GM12873 (cell line): ENCODE data around the gene CEP350.

Experiments used
- TF ChIP-seq, protein P1 (sequence below): IDR thresholded peaks from 2 replicates; pipeline ENCODE4 v1.5.1; 2012; ENCODE audit warnings: low read depth, mild to moderate bottlenecking, moderate library complexity, low read length, control low read depth; ENCODE audit not compliant: insufficient read depth; ENCODE audit errors: missing control alignments

CEP350 gene

DNA sequence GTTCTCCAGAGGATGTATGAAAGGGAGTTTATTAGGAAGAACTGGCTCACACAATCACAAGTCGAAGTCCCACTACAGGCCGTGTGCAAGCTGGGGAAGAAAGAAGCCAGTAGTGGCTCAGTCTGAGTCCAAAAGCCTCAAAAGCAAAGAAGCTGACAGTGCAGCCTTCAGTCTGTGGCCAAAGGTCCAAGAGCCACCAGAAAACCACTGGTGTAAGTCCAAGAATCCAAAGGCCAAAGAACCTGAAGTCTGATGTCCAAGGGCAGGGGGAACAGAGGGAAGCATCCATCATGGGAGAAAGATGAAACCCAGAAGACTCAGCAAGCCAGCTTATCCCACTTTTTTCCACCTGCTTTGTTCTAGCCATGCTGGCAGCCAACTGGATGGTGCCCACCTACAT is 21.4 kb upstream of the CEP350 start:
- TF ChIP-seq, protein P1, sequence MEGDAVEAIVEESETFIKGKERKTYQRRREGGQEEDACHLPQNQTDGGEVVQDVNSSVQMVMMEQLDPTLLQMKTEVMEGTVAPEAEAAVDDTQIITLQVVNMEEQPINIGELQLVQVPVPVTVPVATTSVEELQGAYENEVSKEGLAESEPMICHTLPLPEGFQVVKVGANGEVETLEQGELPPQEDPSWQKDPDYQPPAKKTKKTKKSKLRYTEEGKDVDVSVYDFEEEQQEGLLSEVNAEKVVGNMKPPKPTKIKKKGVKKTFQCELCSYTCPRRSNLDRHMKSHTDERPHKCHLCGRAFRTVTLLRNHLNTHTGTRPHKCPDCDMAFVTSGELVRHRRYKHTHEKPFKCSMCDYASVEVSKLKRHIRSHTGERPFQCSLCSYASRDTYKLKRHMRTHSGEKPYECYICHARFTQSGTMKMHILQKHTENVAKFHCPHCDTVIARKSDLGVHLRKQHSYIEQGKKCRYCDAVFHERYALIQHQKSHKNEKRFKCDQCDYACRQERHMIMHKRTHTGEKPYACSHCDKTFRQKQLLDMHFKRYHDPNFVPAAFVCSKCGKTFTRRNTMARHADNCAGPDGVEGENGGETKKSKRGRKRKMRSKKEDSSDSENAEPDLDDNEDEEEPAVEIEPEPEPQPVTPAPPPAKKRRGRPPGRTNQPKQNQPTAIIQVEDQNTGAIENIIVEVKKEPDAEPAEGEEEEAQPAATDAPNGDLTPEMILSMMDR: no peak

DNA sequence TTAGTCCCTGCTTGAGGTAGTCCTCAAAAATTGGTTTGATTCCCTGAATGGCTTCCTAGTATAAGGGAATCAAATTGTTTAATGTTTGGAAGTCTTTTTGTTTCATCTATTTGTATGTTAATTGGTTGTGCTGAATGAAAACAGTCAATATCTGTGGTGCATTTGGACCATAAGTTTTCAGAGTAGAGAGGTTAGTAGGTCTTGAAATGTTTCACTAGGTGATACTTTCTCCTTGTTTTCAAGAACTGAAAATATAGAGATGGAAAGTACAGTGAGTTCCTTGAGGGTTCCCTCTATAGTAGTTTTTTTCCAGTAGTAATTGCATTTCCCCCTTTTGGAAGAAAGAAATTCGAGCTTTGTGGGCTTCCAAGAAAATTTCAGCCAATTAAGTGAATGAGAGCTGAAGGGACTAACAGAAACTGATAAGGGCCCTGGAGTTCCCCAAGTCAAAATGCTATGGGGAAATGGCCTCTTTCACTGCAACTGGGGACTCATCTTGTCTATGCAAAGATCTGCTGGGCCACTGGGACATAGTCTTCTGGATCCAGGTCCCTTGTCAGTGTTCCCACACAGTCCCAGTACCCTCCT is 18.6 kb upstream of the CEP350 start:
- TF ChIP-seq, protein P1: no peak

DNA sequence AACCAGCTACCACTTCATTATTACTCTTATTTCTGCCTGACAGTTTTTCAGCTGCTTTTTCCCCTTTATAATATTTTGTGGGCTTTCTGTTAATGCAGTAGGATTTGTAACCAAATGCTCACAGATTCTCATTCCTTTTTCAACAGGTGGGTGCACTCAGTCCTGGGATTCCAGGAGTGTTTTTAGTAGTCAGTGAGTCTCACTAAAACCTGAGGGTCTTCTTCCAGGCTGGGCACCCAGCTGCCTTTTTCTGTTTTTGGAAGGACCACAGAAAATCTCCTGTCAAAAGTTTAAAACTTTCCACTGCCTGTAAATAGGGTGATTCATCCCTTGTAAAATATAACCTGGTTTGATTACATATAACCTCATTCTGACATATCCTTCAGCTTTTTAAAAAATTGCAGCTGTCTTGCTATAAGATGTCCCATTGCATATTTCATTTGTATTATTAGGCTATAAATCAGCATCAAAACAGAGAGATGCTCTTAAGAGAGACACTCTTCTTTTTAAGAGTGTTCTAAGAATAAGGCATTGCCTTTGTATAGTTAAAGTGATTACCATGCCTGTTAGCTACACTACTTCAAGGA is 16.8 kb upstream of the CEP350 start:
- TF ChIP-seq, protein P1: no peak

DNA sequence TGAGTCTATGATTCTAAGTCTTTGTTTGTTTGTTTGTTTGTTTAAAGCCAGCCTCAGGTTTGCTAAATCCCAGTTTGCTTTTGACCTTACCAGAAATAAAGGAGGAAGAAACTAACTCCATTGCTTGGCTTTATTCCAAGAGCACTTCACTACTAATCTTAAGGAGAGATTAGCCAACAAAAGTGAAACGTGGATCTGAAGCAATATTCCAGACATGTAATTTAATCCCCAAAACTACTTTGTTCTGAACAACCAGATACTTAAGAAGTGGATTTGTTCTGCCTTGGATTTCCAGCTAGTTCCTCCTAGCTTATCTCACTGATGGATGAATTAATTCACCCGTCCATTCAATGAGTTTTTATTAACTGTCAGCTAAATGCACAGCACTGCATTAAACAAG is 15.9 kb upstream of the CEP350 start:
- TF ChIP-seq, protein P1: no peak

DNA sequence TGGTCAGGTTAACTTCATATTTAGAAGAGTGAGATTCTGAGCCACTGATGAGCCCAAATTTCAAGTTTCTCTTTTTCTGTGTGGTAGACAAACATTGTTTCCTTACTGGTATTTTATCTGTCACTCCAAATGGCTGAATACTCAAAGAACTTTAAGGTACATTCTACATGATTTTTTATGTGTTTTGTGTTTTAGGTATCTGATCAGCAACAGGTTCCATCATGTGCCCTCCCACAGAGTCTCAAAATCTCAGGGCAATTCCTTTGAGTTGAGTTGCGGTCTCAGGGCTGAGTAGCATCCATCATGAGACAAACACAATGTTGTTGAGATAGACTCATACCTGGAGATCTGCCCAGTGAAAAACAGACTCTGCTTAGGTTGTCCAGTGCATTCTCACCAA is 14.7 kb upstream of the CEP350 start:
- TF ChIP-seq, protein P1: no peak

DNA sequence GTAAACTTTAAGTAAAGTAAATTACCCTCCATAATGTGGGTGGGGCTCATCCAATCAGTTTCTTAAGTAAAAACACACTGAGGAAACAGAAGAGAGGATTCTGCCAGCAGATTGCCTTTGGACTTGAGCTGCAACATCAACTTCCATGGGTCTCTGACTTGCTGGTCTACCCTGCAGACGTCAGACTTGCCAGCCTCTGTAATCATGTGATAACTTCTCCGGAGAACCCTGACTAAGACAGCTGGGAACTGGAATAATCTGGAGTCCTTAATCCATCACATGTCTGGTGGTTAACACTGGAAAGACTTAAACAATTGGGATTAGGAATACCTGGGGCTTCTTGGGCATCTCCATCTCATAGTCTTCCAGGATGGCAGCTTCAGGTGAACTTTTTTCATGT is 13.2 kb upstream of the CEP350 start:
- TF ChIP-seq, protein P1: no peak

DNA sequence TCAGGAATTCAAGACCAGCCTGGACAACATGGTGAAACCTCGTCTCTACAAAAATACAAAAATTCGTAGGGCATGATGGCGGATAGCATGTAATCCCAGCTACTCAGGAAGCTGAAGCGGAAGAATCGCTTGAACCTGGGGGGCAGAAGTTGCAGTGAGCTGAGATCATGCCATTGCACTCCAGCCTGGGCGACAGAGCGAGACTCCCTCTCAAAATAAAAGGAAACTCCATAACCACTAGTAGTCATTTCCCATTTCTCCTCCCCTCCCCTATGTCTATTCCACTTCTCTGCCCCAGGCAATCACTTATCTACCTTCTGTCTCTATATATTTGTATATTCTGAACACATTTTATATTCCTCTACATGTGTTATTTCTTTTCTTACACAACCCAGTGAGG is 4.0 kb upstream of the CEP350 start:
- TF ChIP-seq, protein P1: no peak
